Thyroid gland (tissue), 4 donors: ENCODE measurements around the gene KRT23.

ENCODE experiments used
- CTCF ChIP-seq, 6 experiments: fragments of 200-600 bp in 3 of 6; fragments of 450-650 bp in 3 of 6; sonication (generic) in 3 of 6; IDR thresholded peaks; one replicate each; pipeline ENCODE4 v1.5.1; 2016 to 2019; ENCODE audit warnings: antibody characterized with exemption in 6 of 6, mild to moderate bottlenecking in 2 of 6, inconsistent platforms in 1 of 6, moderate library complexity in 1 of 6
- POLR2A ChIP-seq, 2 donors: fragments of 450-650 bp; IDR thresholded peaks; one replicate each; pipeline ENCODE4 v1.6.1; 2017; ENCODE audit warnings: antibody characterized with exemption in 2 of 2, mild to moderate bottlenecking in 2 of 2, moderate library complexity in 1 of 2

- TF ChIP-seq CTCF (IDR thresholded peaks at IDR 0.05), result no peak
- no peak for TF ChIP-seq POLR2A (IDR thresholded peaks at IDR 0.05)
Measured at GRCh38 chr17:40873255-40873654, 64.2 kb downstream of the KRT23 start.
